HT1080 (cell line): ENCODE results near the gene UBE2G1. TPM values are rescaled to one million over a fixed set of nuclear protein-coding genes. Genes with fewer than 3 reads are reported as not detected.
A peak's percentile ranks its signal among the peaks of the same experiment; 100 is the strongest.

Experiments used
- DNase-seq: peaks from one replicate; pipeline ENCODE4 v3.0.0-alpha.2; 2015; ENCODE audit warnings: low read depth
- total RNA-seq: library from RNA; depleted of rRNA; stranded (reverse); fragments of >200 nt; shearing (Covaris generic); gene quantifications from 2 replicates; pipeline ENCODE4 v1.2.3, GENCODE V29; 2014

Gene UBE2G1
- total RNA-seq, 1 experiment from 2014 or later: 80.2 TPM

DNA sequence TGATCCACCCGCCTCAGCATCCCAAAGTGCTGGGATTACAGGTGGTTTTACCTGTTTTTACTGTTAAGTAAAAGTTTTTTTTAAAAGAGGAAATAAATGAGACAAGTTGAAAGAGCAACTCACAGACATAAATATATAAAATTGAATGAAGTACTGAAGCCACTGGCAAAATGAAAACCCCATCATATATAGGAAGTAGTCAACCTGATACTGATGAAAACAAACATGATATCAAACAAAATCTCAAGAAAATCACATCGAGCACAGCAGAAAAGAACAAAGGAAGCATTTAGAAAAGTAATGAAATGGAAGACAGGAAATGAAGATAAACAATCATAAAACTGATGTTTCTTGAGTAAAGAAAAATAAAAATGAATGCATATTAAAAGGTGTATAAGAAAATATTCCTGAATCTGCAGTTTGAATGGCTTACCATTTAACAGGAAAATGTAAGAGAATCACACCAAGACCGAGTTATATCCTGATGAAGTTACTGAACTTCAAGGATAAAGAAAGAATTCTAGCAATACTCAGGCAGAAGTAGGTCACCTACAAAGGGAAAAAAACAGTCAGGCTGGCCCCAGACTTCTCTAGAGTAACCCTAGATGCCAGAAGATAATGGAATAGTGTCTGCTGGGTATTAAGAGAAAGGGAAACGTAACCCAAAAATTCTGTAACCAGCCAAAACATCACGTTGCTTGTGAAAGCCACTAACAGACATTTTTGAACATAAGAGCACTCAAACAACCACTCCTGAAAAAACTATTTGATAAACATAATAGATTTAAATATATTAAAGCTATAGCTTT, 31.5 kb downstream of the UBE2G1 start:
- no peak for DNase-seq

GRCh38 chr17:4334332-4334731, 32.1 kb downstream of the UBE2G1 start:
- DNase-seq: no peak

GRCh38 chr17:4333041-4333440, 33.4 kb downstream of the UBE2G1 start:
- no peak for DNase-seq

DNA sequence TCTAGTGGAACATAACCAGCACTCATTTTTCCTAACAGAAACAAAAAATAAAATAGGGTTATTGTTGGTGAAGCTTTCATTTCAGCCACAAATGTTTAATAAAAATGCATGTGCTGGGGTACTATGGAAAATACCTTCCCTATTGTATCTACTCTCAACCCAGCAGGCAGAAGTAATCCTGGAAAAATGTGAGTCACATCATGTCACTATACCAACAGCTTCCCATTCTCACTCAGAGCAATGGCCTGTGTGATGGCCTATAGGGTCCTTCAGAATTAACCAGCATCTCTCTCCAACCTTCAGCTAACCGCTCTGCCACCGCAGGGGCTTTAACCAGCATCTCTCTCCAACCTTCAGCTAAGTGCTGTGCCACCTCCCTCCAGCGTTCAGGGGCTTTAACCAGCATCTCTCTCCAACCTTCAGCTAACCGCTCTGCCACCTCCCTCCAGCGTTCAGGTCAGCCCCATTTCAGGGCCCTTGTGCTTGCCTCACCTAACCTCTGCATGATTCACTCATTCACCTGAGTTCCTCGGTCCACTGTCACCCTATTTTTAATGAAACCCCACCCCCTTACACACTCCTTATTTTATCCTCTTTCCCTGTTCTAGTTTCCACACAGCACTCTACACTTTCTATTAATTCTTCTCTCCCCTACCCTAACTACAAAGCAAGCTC, 34.0 kb downstream of the UBE2G1 start:
- DNase-seq: peak; percentile 26

DNA sequence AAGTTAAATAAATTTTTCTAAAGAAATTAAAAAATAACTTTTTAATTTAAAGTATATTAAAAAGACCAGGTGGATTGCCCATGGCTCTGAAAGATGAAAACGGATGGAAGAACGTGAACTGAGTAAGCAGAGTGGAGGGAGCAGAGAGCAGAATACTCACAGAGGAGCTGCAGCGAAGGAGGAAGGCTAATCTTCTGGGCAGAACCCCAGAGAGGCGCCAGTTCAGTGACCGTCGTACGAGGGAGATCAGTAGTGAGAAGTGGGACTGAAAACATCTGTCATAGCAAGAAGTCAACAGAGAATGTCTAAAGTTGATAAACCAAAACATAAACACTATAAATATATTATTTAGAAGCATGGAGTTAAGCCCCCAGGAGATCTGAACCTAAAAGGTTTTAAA, 34.9 kb downstream of the UBE2G1 start:
- no peak for DNase-seq

DNA sequence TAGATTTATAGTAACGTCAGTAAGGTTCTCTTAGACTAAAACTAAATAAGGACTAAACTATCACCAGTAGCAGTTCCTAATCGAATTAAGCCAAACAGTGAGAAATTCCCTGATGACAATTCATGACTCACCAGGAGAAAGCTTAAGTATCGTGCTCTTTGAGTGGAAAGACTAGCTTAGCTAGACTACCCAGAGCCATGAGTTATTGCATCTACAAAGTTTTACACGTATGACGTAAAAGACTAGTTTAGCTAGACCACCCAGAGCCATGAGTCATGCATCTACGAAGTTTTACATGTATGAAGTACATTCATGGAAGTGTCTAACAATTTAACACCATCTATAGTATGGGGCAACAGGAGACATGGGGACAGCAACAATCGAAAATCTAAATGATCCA, 36.6 kb downstream of the UBE2G1 start:
- peak; percentile 82 for DNase-seq

GRCh38 chr17:4327606-4328005, 38.9 kb downstream of the UBE2G1 start:
- DNase-seq: peak; percentile 72

GRCh38 chr17:4326608-4327007, 39.9 kb downstream of the UBE2G1 start:
- DNase-seq: no peak

DNA sequence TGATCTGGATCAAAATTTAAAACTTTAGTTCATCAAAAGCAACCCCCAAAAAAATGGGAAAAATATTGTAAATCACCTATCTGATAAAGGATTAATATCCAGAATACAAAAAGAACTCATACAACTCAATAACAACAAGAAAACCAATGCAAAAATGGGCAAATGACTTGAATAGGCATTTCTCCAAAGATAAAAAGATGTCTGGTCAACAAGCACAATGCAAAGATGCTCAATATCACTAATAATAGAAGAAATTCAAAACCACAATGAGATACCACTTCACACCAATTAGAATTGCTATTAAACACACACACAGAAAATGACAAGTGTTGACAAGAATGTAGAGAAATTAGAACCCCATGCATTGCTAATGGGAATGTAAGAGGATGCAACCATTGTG, 40.4 kb downstream of the UBE2G1 start:
- no peak for DNase-seq

GRCh38 chr17:4324463-4324862, 42.0 kb downstream of the UBE2G1 start:
- no peak for DNase-seq

DNA sequence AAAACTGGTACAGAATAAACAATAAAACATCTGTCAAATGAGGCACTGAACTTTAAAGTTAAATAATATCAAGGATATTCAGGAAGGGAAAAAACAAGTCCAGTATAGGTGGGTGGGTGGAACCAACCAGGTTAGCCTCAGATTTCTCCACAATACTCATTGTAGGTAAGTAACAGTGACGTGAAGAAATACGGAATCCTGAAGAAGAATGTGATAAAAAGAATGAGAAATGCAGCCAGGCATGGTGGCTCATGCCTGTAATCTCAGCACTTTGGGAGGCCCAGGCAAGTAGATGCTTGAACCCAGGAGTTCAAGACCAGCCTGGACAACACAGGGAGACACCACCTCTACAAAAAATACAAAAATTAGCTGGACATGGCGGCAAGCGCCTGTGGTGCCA, 47.3 kb downstream of the UBE2G1 start:
- no peak for DNase-seq

DNA sequence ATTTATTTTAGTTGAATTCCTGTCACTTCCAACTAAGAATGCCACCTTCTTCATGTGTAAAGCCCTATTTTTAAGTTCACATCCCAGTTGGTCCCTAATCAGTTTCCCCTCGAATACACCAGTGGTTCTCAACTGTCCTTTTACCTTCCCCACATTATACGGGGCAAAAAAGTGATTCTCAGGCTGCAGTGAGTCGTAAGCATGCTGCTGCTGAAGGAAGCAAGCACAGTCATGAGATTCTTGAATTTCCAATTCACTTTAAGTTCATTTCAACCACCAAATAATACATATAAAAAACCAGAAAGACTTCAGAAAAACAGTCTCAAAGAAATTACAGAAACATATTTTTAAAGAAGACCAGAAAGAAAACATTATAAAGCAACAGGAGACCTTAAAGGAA, 47.9 kb downstream of the UBE2G1 start:
- DNase-seq: no peak

DNA sequence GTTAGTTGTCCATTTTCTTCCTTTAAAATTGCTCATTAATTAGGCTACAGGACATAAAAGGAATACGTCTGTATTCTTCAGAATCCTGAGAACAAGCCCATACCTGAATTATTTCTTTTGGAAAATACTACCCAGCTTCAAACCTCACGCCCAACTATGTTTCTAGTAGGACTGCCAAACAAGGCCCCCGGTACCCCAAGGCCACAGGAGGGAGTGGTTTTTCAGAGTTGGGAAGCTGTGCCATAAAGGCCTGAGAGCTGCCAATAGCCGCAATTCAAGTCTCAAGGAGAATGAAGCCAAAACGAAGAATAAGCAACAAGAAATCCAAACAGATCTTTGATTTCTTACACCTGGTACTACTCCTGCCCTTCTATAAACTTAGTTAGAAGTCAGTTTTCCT, 48.3 kb downstream of the UBE2G1 start:
- no peak for DNase-seq

DNA sequence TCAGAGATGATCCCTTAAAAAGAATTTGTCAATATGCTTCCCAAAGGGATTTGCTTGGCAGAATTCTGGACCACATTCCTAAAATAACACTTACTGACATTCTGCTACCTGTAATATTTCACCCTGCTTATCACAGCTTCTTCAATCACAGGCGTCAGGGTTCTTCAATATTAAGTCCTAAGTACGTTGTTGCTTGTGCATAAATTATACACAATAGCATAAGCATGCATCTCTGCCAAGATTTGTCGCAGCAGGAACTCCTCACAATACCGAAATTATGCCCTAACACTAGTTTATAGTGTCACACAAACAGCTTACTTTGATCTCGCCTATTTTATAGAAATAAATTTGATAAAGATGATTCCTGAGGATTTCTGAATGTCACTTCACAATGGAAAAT, 48.9 kb downstream of the UBE2G1 start:
- no peak for DNase-seq

GRCh38 chr17:4316648-4317047, 49.8 kb downstream of the UBE2G1 start:
- no peak for DNase-seq

DNA sequence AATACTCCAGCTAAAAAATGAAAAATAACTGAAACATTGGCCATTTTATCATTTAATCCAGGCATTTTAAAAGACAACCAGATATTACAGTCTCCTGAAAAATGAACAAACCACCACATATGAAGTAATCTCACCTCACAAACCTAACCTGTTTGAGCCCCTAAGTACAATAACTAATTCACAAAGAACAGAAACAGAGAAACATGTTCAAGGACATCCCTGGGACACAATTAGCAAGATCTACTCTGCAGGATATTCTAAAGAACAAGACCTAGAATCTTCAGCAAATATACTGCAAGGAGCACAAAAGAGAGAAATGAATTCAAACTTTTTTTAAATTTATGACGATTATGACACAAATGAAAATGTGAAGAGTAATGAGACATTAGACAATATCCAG, 51.9 kb downstream of the UBE2G1 start:
- no peak for DNase-seq

DNA sequence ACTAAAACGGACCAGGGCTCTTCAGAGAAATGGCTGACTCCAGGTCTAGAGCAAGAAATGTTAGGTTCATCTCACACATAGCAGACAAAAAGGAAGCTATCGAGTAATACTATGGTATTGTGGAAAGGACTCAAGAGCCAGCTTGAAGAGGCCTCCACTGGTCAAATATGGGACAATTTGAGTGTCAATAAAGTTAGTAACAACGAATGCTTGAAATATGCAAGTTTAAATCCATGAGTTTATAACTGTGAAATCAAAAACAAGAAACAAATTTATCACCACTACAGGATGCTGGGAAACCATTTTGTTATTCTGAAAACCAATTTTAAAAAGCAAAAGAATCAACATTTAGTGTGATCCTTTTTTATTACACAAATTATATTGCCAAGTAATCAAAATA, 52.3 kb downstream of the UBE2G1 start:
- DNase-seq: no peak

DNA sequence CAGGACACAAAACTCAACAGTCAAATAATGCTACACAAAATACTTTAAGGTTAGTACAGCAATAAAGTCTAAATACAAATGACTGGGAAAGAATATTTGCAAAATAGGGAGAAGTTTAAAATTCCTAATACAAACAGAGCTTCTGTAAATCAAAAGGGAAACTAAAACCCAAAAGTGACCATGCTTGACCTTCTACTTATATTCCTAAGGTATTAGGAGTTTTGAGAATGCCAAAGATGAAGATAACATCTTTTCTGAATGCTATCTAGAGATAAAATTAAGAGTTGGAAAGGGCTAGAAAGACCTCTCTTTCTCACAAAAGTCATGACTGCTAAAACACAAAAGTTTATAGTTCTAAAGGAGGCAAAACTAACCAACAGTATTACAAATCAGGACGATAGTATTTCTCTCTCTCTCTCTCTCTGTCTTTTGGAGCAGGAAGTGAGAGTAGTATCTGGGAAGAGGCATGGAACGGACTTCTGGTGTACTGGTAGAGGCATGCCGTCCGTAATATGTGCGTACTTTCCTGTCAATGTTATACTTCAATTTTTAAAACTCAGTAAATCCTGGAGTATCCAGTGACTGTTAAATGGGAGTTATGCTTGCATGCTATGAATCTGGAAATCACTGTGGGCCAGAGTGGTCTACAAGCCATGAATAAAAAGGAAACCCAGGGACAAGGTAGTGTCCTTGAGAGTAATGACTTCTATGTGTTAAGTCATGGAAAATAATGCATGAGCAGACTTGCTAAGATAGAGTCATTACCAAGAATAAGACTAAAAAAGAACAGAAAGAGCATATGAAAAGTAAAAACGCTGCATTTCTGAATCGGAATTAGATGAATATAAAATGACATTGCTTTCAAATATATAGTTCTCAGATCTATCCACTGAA, 53.0 kb downstream of the UBE2G1 start:
- DNase-seq: peak; percentile 36

GRCh38 chr17:4310354-4311060, 56.0 kb downstream of the UBE2G1 start:
- no peak for DNase-seq

DNA sequence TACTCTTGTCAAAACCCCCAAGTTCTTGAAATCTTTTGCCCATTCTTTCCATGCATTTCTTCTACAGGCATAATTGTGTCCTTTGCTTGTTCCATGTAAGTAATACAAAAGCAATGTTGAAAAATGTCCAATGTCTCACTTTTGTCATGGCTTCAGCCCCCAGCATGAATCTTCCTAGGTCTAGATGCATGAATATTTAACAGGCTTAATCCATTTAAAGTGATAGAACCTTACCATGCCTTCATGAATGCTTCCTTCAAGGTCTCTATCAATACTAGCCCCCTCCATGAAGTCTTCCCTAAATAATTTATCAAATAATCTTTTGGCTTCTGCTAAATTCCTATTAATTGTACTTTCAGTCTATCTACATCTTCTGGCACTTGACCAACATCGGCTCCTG, 56.6 kb downstream of the UBE2G1 start:
- DNase-seq: no peak

DNA sequence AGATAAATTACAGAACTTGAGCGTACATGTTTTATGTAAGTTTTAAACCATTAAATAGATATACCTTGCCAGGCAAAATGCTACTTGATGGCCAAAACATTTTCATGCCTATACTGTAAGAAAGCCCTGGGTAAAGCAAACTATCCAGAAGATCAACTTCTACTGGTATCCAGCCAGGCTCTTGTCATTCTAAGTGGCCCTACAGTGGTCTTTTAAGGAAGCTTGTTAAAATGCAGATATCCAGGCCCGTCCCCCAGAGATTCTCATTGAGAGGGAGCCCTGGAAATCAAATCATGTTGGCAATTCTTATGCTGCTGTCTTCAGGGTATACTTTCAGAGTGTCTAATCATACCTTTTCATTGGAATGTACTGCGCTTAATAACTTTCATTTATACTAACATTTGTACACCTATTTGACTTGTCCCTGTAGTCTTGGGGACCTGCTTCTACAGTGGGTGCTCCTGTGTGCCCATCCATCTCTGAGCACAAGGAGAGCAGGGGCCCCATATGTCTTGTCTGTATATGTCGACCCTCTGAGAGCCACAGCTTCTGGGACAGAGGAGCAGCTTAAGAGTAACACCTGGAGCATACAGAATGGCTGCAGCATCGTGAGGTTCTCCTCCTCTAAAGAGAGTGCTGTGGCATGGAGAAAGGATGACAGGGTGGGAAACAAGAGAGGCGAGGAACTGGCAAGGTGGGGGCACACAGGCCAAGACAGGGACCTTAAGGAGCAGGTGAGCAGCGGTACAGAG, 59.1 kb downstream of the UBE2G1 start:
- no peak for DNase-seq
